Hepatocyte (in vitro differentiated cells): ENCODE results near the gene PTPRK.

Source experiments
- CTCF ChIP-seq: fragments of 200-600 bp; sonication (generic); IDR thresholded peaks from 2 replicates; pipeline ENCODE4 v1.5.1; 2016; ENCODE audit warnings: antibody characterized with exemption, mild to moderate bottlenecking; ENCODE audit not compliant: poor library complexity
- EZH2 ChIP-seq: fragments of 200-600 bp; sonication (generic); IDR thresholded peaks from 2 replicates; pipeline ENCODE4 v1.6.1; 2016; ENCODE audit warnings: antibody characterized with exemption, mild to moderate bottlenecking, borderline replicate concordance
- EZH2phosphoT487 ChIP-seq: fragments of 200-600 bp; sonication (generic); IDR thresholded peaks from one replicate; pipeline ENCODE4 v1.6.1; 2018; ENCODE audit warnings: antibody characterized with exemption, mild to moderate bottlenecking, low read depth, moderate library complexity; ENCODE audit not compliant: unreplicated experiment, severe bottlenecking

GRCh38 chr6:128494440-128494839, 26.0 kb downstream of the PTPRK start:
- TF ChIP-seq CTCF (no peak), EZH2 (no peak), EZH2phosphoT487 (no peak)
